ENCODE measurements around the gene OPCML.

Gene OPCML

GRCh38 chr11:133408936-133409335 is 123.4 kb downstream of the OPCML start:
- no peak for DNase-seq (ENCODE audit: low read depth)

- no peak for DNase-seq (ENCODE audit: low read depth)
Observed at GRCh38 chr11:133408402-133408801, 123.9 kb downstream of the OPCML start.

- no peak for DNase-seq (ENCODE audit: low read depth)
Observed at GRCh38 chr11:133406489-133406888, 125.8 kb downstream of the OPCML start.

- no peak for DNase-seq (ENCODE audit: low read depth)
Observed at GRCh38 chr11:133403900-133404299, 128.4 kb downstream of the OPCML start.

GRCh38 chr11:133402551-133402950 is 129.8 kb downstream of the OPCML start:
- DNase-seq (ENCODE audit: low read depth), result no peak

- no peak for DNase-seq (ENCODE audit: low read depth)
Observed at GRCh38 chr11:133399855-133400625, 132.3 kb downstream of the OPCML start.

GRCh38 chr11:133399294-133399693 is 133.0 kb downstream of the OPCML start:
- no peak for DNase-seq (ENCODE audit: low read depth)

GRCh38 chr11:133390803-133391202 is 141.5 kb downstream of the OPCML start:
- no peak for DNase-seq (ENCODE audit: low read depth)

- DNase-seq (ENCODE audit: low read depth), result no peak
Observed at GRCh38 chr11:133388975-133389568, 143.2 kb downstream of the OPCML start.

GRCh38 chr11:133388260-133388659 is 144.0 kb downstream of the OPCML start:
- DNase-seq (ENCODE audit: low read depth), result no peak

- DNase-seq (ENCODE audit: low read depth), result no peak
Observed at GRCh38 chr11:133386852-133387251, 145.4 kb downstream of the OPCML start.

GRCh38 chr11:133386262-133386661 is 146.0 kb downstream of the OPCML start:
- DNase-seq (ENCODE audit: low read depth), result no peak

GRCh38 chr11:133385781-133386180 is 146.5 kb downstream of the OPCML start:
- DNase-seq (ENCODE audit: low read depth), result no peak

- DNase-seq (ENCODE audit: low read depth), result no peak
Observed at GRCh38 chr11:133384731-133385130, 147.6 kb downstream of the OPCML start.

GRCh38 chr11:133383689-133384088 is 148.6 kb downstream of the OPCML start:
- DNase-seq (ENCODE audit: low read depth), result no peak

GRCh38 chr11:133383201-133383600 is 149.1 kb downstream of the OPCML start:
- no peak for DNase-seq (ENCODE audit: low read depth)

GRCh38 chr11:133382131-133382812 is 150.0 kb downstream of the OPCML start:
- DNase-seq (ENCODE audit: low read depth), result no peak

GRCh38 chr11:133381761-133382130 is 150.6 kb downstream of the OPCML start:
- no peak for DNase-seq (ENCODE audit: low read depth)

GRCh38 chr11:133366147-133366546 is 166.2 kb downstream of the OPCML start:
- DNase-seq (ENCODE audit: low read depth), result no peak

- no peak for DNase-seq (ENCODE audit: low read depth)
Observed at GRCh38 chr11:133362916-133363315, 169.4 kb downstream of the OPCML start.

GRCh38 chr11:133362156-133362555 is 170.1 kb downstream of the OPCML start:
- DNase-seq (ENCODE audit: low read depth), result no peak

- DNase-seq (ENCODE audit: low read depth), result no peak
Observed at GRCh38 chr11:133361689-133361994, 170.7 kb downstream of the OPCML start.

- no peak for DNase-seq (ENCODE audit: low read depth)
Observed at GRCh38 chr11:133360860-133361688, 171.2 kb downstream of the OPCML start.

Data from stimulated activated CD8-positive, alpha-beta memory T cell treated with anti-CD3 and anti-CD28 coated beads, Interleukin-15, amount 100 ng/mL, for 1 hour (primary cell).